Suprapubic skin (tissue), 4 donors: ENCODE data around the gene SMLR1.

Experiments used
- EP300 ChIP-seq: sonication (generic); formaldehyde crosslinking; IDR thresholded peaks from one replicate; pipeline ENCODE4 v1.6.1; 2017; ENCODE audit warnings: antibody characterized with exemption
- POLR2AphosphoS5 ChIP-seq, 3 donors: sonication (generic); formaldehyde crosslinking; IDR thresholded peaks; one replicate each; pipeline ENCODE4 v1.6.1; 2017; ENCODE audit warnings: antibody characterized with exemption in 3 of 3

GRCh38 chr6:130826442-130827246 is 562 bp upstream of the SMLR1 start:
- no peak for TF ChIP-seq POLR2AphosphoS5 (IDR thresholded peaks at IDR 0.05)
- no peak for TF ChIP-seq EP300
